ENCODE data around the gene RLIM.
A peak's percentile ranks its signal among the peaks of the same experiment; 100 is the strongest.

RLIM gene

GRCh38 chrX:74606799-74607198 is 7.6 kb downstream of the RLIM start:
- Histone ChIP-seq H3K18ac (ENCODE audit: low read length) (no peak overlapping the region), H2BK15ac (replicated peaks; ENCODE audit: low read depth) (no peak overlapping the region), H4K8ac (ENCODE audit: low read depth, low read length) (no peak overlapping the region), H3K4me3 (ENCODE audit: low read length) (no peak overlapping the region), H3K27me3 (ENCODE audit: insufficient read depth, low read length, poor library complexity) (no peaks in the 10 kb centered on the region), H2BK5ac (ENCODE audit: low read length) (no peak overlapping the region), H3K23ac (ENCODE audit: low read length) (no peak overlapping the region), H3K27ac (ENCODE audit: low read depth, low read length) (no peak overlapping the region), H3K4ac (ENCODE audit: low read depth, low read length) (no peak overlapping the region), H4K5ac (ENCODE audit: low read length) (no peak overlapping the region), H3K79me1 (ENCODE audit: low read length) (no peaks in the 10 kb centered on the region), H3K56ac (ENCODE audit: low read length) (no peak overlapping the region), H3K9ac (ENCODE audit: low read length) (no peak overlapping the region), H3K4me1 (ENCODE audit: control insufficient read depth, low read depth, low read length) (no peaks in the 10 kb centered on the region), H2AK5ac (ENCODE audit: low read length) (no peak overlapping the region), H3K36me3 (ENCODE audit: control insufficient read depth, insufficient read depth, low read length) (no peaks in the 10 kb centered on the region), H3K4me2 (ENCODE audit: low read length) (no peak overlapping the region), H3K79me2 (ENCODE audit: control insufficient read depth, insufficient read depth, low read length) (peaks cover 40% of the 10 kb centered on the region), H2BK120ac (ENCODE audit: low read depth, low read length) (no peak overlapping the region)
- DNase-seq, result no peak
- WGBS (ENCODE audit: extremely low coverage, insufficient coverage, low lambda C conversion rate), result no CpG with 5 or more reads among the region's 12 CpGs

GRCh38 chrX:74606342-74606741 is 8.1 kb downstream of the RLIM start:
- Histone ChIP-seq H3K27me3 (ENCODE audit: insufficient read depth, low read length, poor library complexity) (no peaks in the 10 kb centered on the region), H4K5ac (ENCODE audit: low read length) (no peak overlapping the region), H3K4ac (ENCODE audit: low read depth, low read length) (no peak overlapping the region), H3K56ac (ENCODE audit: low read length) (no peak overlapping the region), H4K8ac (ENCODE audit: low read depth, low read length) (no peak overlapping the region), H2AK5ac (ENCODE audit: low read length) (no peak overlapping the region), H3K27ac (ENCODE audit: low read depth, low read length) (no peak overlapping the region), H3K4me3 (ENCODE audit: low read length) (no peak overlapping the region), H3K23ac (ENCODE audit: low read length) (no peak overlapping the region), H3K79me2 (ENCODE audit: control insufficient read depth, insufficient read depth, low read length) (peaks cover 40% of the 10 kb centered on the region), H3K9ac (ENCODE audit: low read length) (no peak overlapping the region), H3K79me1 (ENCODE audit: low read length) (no peaks in the 10 kb centered on the region), H3K4me1 (ENCODE audit: control insufficient read depth, low read depth, low read length) (no peaks in the 10 kb centered on the region), H2BK120ac (ENCODE audit: low read depth, low read length) (no peak overlapping the region), H3K4me2 (ENCODE audit: low read length) (no peak overlapping the region), H3K36me3 (ENCODE audit: control insufficient read depth, insufficient read depth, low read length) (no peaks in the 10 kb centered on the region), H2BK5ac (ENCODE audit: low read length) (no peak overlapping the region), H3K18ac (ENCODE audit: low read length) (no peak overlapping the region), H2BK15ac (replicated peaks; ENCODE audit: low read depth) (no peak overlapping the region)
- no peak for DNase-seq

- H2BK5ac ChIP-seq (ENCODE audit: low read length), result no peak overlapping the region
- WGBS (ENCODE audit: extremely low coverage, insufficient coverage, low lambda C conversion rate), result no CpG with 5 or more reads among the region's 2 CpGs
- no peaks in the 10 kb centered on the region for H3K36me3 ChIP-seq (ENCODE audit: control insufficient read depth, insufficient read depth, low read length)
Measured at GRCh38 chrX:74603040-74603439, 11.4 kb downstream of the RLIM start.

GRCh38 chrX:74602142-74602541 is 12.3 kb downstream of the RLIM start:
- no CpG with 5 or more reads among the region's 8 CpGs for WGBS (ENCODE audit: extremely low coverage, insufficient coverage, low lambda C conversion rate)
- no peak overlapping the region for H3K18ac ChIP-seq (ENCODE audit: low read length)
- H3K4ac ChIP-seq (ENCODE audit: low read depth, low read length), result no peak overlapping the region
- H3K79me2 ChIP-seq (ENCODE audit: control insufficient read depth, insufficient read depth, low read length), result peaks cover 38% of the 10 kb centered on the region
- no peak overlapping the region for H4K8ac ChIP-seq (ENCODE audit: low read depth, low read length)
- no peak overlapping the region for H3K4me2 ChIP-seq (ENCODE audit: low read length)
- no peak overlapping the region for H2BK5ac ChIP-seq (ENCODE audit: low read length)
- no peaks in the 10 kb centered on the region for H3K27me3 ChIP-seq (ENCODE audit: insufficient read depth, low read length, poor library complexity)
- H3K4me1 ChIP-seq (ENCODE audit: control insufficient read depth, low read depth, low read length), result no peaks in the 10 kb centered on the region
- no peak overlapping the region for H4K5ac ChIP-seq (ENCODE audit: low read length)
- no peak overlapping the region for H3K56ac ChIP-seq (ENCODE audit: low read length)
- no peak overlapping the region for H2AK5ac ChIP-seq (ENCODE audit: low read length)
- H3K79me1 ChIP-seq (ENCODE audit: low read length), result no peaks in the 10 kb centered on the region
- H3K9ac ChIP-seq (ENCODE audit: low read length), result no peak overlapping the region
- H2BK15ac ChIP-seq (replicated peaks; ENCODE audit: low read depth), result no peak overlapping the region
- no peak overlapping the region for H3K4me3 ChIP-seq (ENCODE audit: low read length)
- H3K36me3 ChIP-seq (ENCODE audit: control insufficient read depth, insufficient read depth, low read length), result no peaks in the 10 kb centered on the region
- no peak overlapping the region for H2BK120ac ChIP-seq (ENCODE audit: low read depth, low read length)
- no peak overlapping the region for H3K23ac ChIP-seq (ENCODE audit: low read length)
- H3K27ac ChIP-seq (ENCODE audit: low read depth, low read length), result no peak overlapping the region
- DNase-seq, result no peak

More at GRCh38 chrX:74603040-74603439, 11.4 kb downstream of the RLIM start:
- Histone ChIP-seq H3K79me1 (ENCODE audit: low read length) (no peaks in the 10 kb centered on the region), H3K9ac (ENCODE audit: low read length) (no peak overlapping the region), H3K27me3 (ENCODE audit: insufficient read depth, low read length, poor library complexity) (no peaks in the 10 kb centered on the region), H3K79me2 (ENCODE audit: control insufficient read depth, insufficient read depth, low read length) (peaks cover 39% of the 10 kb centered on the region), H3K4me1 (ENCODE audit: control insufficient read depth, low read depth, low read length) (no peaks in the 10 kb centered on the region), H3K4ac (ENCODE audit: low read depth, low read length) (no peak overlapping the region), H3K23ac (ENCODE audit: low read length) (no peak overlapping the region), H4K8ac (ENCODE audit: low read depth, low read length) (no peak overlapping the region), H3K27ac (ENCODE audit: low read depth, low read length) (no peak overlapping the region), H3K56ac (ENCODE audit: low read length) (no peak overlapping the region), H2BK120ac (ENCODE audit: low read depth, low read length) (no peak overlapping the region), H4K5ac (ENCODE audit: low read length) (no peak overlapping the region), H3K4me2 (ENCODE audit: low read length) (no peak overlapping the region), H2BK15ac (replicated peaks; ENCODE audit: low read depth) (no peak overlapping the region), H3K4me3 (ENCODE audit: low read length) (no peak overlapping the region), H3K18ac (ENCODE audit: low read length) (no peak overlapping the region), H2AK5ac (ENCODE audit: low read length) (no peak overlapping the region)
- peak; percentile 7 for DNase-seq

- WGBS (ENCODE audit: extremely low coverage, insufficient coverage, low lambda C conversion rate), result no CpG with 5 or more reads among the region's 2 CpGs
- no peak overlapping the region for H2BK5ac ChIP-seq (ENCODE audit: low read length)
- H3K27ac ChIP-seq (ENCODE audit: low read depth, low read length), result no peak overlapping the region
- no peak overlapping the region for H3K4ac ChIP-seq (ENCODE audit: low read depth, low read length)
- H3K79me2 ChIP-seq (ENCODE audit: control insufficient read depth, insufficient read depth, low read length), result no peaks in the 10 kb centered on the region
- no peaks in the 10 kb centered on the region for H3K4me1 ChIP-seq (ENCODE audit: control insufficient read depth, low read depth, low read length)
- no peak overlapping the region for H2AK5ac ChIP-seq (ENCODE audit: low read length)
- H3K23ac ChIP-seq (ENCODE audit: low read length), result no peak overlapping the region
- no peak overlapping the region for H3K4me3 ChIP-seq (ENCODE audit: low read length)
- H3K27me3 ChIP-seq (ENCODE audit: insufficient read depth, low read length, poor library complexity), result no peaks in the 10 kb centered on the region
- H3K36me3 ChIP-seq (ENCODE audit: control insufficient read depth, insufficient read depth, low read length), result peaks cover 4% of the 10 kb centered on the region
- H2BK120ac ChIP-seq (ENCODE audit: low read depth, low read length), result no peak overlapping the region
- H3K79me1 ChIP-seq (ENCODE audit: low read length), result no peaks in the 10 kb centered on the region
- no peak overlapping the region for H3K18ac ChIP-seq (ENCODE audit: low read length)
- H2BK15ac ChIP-seq (replicated peaks; ENCODE audit: low read depth), result no peak overlapping the region
- H4K8ac ChIP-seq (ENCODE audit: low read depth, low read length), result no peak overlapping the region
- no peak overlapping the region for H3K9ac ChIP-seq (ENCODE audit: low read length)
- H3K56ac ChIP-seq (ENCODE audit: low read length), result no peak overlapping the region
- no peak for DNase-seq
- no peak overlapping the region for H3K4me2 ChIP-seq (ENCODE audit: low read length)
- H4K5ac ChIP-seq (ENCODE audit: low read length), result no peak overlapping the region
Measured at GRCh38 chrX:74593593-74593992, 20.8 kb downstream of the RLIM start.

- Histone ChIP-seq H3K56ac (ENCODE audit: low read length) (no peak overlapping the region), H3K27me3 (ENCODE audit: insufficient read depth, low read length, poor library complexity) (no peaks in the 10 kb centered on the region), H2BK15ac (replicated peaks; ENCODE audit: low read depth) (no peak overlapping the region), H2BK120ac (ENCODE audit: low read depth, low read length) (no peak overlapping the region), H4K5ac (ENCODE audit: low read length) (no peak overlapping the region), H3K23ac (ENCODE audit: low read length) (no peak overlapping the region), H3K4me1 (ENCODE audit: control insufficient read depth, low read depth, low read length) (no peaks in the 10 kb centered on the region), H3K4me3 (ENCODE audit: low read length) (no peak overlapping the region), H4K8ac (ENCODE audit: low read depth, low read length) (no peak overlapping the region), H3K79me1 (ENCODE audit: low read length) (no peaks in the 10 kb centered on the region), H3K79me2 (ENCODE audit: control insufficient read depth, insufficient read depth, low read length) (no peaks in the 10 kb centered on the region), H3K27ac (ENCODE audit: low read depth, low read length) (no peak overlapping the region), H3K9ac (ENCODE audit: low read length) (no peak overlapping the region), H3K4me2 (ENCODE audit: low read length) (no peak overlapping the region), H3K18ac (ENCODE audit: low read length) (no peak overlapping the region), H3K36me3 (ENCODE audit: control insufficient read depth, insufficient read depth, low read length) (no peaks in the 10 kb centered on the region), H2BK5ac (ENCODE audit: low read length) (no peak overlapping the region), H2AK5ac (ENCODE audit: low read length) (no peak overlapping the region), H3K4ac (ENCODE audit: low read depth, low read length) (no peak overlapping the region)
- WGBS (ENCODE audit: extremely low coverage, insufficient coverage, low lambda C conversion rate), result no CpG with 5 or more reads among the region's 2 CpGs
- DNase-seq, result no peak
Measured at GRCh38 chrX:74585766-74586165, 28.7 kb downstream of the RLIM start.
